ENCODE measurements around the gene PCARE.

GRCh38 chr2:29053670-29054400 is 20.5 kb downstream of the PCARE start:
- TF ChIP-seq CTCF (IDR thresholded peaks at IDR 0.05) (no peak), POLR2A (IDR thresholded peaks at IDR 0.05) (no peak)
